NK-92 (cell line): Measurements from ENCODE around the gene FANCC.

Experiments
- DNase-seq: peaks from one replicate; lab custom pipeline; 2025; ENCODE audit not compliant: unreplicated experiment; lab: John Stamatoyannopoulos, UW

The FANCC gene

GRCh38 chr9:95155220-95155619 lies 162.3 kb downstream of the FANCC start:
- DNase-seq, result no peak

- DNase-seq, result no peak
Measured at GRCh38 chr9:95150903-95151302, 166.6 kb downstream of the FANCC start.

DNA sequence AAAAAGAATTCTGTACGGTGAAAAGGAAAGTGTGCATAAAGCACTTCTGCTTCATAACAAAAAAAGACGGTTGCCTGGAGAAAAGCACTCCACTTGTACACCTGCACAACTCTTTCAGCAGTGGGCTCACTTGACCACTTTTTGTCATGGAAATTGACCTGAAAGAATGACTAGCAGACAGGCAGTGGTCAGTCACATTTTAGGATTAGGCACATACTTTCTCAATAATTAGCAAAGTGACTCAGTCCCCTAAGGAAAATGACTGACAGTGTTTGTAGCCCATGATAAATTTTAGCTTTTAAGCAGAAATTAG lies 169.3 kb downstream of the FANCC start:
- no peak for DNase-seq

DNA sequence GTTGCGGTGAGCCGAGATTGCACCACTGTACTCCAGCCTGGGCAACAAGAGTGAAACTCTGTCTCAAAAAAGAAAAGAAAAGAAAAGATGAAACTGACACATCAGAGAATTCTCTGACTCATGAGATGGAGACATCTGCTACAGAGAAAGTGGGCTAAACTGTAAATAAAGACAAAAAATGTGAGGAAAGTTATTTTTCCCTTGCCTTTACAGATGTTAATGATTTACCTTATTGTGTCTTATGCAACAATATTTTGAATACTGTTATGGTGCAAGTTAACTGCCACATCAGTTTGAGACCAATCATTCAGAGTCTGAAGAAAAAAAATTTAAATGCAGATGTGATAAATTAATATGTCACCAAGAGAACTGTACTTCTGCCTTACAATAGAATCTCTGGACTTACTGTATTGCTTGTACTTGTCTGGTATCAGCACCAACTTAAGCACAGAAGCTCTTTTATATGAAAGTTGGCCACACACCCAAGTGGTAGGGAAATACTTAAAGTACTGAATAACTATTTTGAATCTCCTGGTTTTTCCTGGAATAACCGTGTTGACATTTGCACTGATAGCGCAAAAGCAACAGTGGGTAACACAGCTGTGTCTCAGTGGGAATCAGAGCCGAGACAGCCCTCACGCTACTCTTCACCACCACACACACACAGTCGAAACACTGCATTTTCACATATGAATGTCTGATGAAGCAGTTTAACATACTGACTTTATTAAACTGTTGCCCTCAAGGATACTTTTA lies 169.9 kb downstream of the FANCC start:
- no peak for DNase-seq

GRCh38 chr9:95143591-95144561 lies 173.6 kb downstream of the FANCC start:
- DNase-seq, result no peak

GRCh38 chr9:95142728-95143127 lies 174.8 kb downstream of the FANCC start:
- no peak for DNase-seq

DNA sequence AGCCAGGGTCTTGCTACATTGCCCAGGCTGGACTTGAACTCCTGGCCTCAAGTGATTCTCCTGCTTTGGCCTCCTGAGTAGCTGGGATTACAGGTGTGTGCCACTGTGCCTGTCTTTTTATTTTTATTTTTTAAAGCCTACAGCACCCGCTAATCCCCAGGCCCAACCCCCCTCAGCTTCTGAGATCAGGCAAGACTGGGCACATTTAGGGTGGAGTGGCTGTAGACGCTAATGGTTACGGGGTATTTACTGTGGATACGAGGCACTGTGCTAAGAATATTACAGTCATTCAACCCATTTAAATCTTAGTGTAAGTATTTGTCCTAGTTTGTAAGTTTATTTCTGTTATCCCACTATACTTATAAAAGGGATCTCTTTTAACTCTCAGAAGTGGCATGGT lies 175.2 kb downstream of the FANCC start:
- DNase-seq, result no peak

GRCh38 chr9:95140821-95141220 lies 176.7 kb downstream of the FANCC start:
- no peak for DNase-seq

- no peak for DNase-seq
Measured at GRCh38 chr9:95139126-95139525, 178.4 kb downstream of the FANCC start.

DNA sequence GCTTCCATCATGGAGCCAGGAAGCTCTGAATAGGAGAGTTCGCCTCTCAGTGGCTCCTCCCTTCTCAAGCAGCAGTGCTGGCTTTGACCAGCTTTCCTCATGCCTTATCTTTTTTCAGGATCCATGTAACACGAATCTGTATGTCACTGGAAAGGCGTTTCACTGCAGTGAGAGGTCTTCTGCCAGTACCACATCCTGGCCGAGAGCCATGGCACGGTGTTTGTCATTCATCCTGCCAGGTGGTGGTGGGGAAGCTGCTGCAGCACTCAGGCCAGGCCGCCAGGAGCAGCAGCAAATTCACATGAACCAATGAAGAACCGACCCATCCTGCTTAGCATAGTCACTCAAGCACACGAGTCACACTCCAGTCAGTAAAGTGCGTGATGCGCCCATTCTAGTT lies 179.0 kb downstream of the FANCC start:
- DNase-seq, result no peak

DNA sequence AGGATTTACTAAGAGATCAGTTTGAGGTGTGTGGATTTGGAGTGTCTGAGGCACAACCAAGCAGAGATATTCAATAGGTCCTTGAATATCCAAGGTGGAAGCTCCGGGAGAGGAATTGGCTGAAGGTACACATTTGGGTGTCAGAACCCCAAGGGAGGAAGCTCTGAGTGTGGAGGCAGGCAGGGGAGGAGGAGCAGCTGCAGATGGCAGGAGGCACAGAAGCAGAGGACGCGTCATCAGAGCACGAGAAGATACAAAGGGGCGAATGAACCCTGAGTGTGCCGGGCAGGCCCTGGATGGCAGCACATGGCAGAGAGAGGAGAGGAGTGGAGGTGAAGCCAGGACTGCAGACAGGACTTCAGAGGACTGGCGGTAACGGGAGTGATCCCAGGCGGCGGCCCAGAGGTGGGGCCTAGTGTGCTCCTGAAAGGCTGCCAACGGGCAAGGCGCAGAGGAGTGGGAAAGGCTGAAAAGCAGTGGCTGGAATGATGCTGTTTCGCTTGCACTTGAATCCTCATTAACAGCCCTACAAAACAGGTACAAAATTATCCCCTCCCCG lies 179.8 kb downstream of the FANCC start:
- no peak for DNase-seq

DNA sequence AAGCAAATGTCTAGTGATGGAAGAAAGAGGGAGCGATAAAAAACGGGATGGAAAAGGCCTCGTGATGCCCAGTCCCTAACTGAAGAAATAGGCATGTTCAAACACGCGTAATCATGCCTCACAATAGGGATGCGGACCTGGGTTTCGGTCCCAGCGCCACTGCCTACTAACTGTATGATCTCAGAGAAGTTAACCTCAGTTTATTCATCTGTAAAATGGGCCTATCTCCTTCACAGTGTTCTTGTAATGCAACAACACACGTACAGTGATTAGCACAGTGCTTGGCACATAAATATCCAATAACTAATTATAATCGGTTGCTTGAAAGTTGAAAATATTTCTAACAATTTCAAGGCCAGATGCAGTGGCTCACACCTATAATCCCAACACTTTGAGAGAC lies 181.8 kb downstream of the FANCC start:
- DNase-seq, result no peak

GRCh38 chr9:95134457-95134881 lies 183.0 kb downstream of the FANCC start:
- no peak for DNase-seq

DNA sequence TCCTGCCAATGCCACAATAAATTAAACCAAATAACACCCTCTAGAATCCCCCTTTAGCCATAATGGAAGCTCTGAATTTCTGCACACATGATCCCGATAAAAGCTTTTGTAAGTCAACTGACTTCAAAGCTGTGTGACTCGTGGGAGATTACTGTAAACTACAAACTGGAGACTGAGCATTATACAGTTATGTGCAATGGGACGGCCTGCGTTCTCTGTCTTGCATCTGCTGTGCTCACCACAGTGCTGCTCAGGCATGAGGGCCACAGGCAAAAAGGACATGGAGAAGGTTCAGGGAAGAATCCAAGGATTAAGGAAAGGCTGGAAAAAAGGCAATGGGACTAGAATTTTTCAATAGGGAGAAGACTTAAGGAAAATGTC lies 184.2 kb downstream of the FANCC start:
- DNase-seq, result no peak

DNA sequence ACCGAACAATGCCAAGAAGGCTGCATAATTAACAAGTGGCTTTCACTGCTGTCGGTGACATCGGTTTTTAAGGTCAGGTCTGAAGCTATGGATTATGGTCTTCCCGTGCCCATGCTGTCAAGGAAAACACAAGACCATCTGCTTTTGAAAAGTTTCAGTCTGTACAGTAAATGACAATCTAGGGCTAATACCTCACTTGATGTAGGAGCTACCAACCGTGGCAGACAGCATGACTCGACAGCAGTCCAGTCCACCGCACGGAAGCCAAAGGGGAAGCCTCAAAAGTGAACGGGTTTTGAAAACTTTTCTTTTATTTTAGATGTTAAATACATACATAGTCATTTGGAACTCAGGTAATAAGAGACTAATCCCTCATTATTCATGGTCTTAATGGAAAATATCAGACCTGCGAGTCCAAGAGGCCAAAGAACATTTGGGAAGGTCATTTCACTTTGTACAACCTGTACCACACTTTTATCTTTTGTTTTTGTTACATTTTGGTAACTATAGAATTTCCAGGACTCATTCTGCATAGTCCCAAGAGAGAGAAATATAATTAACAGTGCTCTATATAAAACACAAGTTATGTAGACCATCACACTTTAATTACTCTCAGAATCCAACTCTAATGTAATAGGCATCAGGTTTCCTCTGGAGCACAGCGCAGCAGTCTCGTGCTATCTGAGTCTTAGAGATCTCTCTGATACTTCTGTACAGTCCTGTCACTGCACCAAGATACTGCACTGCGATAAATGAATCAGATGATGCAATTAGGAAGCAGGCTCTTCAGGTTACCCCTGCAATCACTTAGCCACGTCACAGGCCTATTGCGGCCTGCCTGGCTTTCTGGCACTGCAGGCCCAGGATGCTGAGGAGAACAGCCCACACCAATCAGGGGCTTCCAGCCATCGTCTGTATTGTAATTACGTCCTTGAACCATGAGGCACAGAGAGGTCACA lies 184.9 kb downstream of the FANCC start:
- DNase-seq, result no peak

GRCh38 chr9:95131023-95131943 lies 186.2 kb downstream of the FANCC start:
- DNase-seq, result no peak

DNA sequence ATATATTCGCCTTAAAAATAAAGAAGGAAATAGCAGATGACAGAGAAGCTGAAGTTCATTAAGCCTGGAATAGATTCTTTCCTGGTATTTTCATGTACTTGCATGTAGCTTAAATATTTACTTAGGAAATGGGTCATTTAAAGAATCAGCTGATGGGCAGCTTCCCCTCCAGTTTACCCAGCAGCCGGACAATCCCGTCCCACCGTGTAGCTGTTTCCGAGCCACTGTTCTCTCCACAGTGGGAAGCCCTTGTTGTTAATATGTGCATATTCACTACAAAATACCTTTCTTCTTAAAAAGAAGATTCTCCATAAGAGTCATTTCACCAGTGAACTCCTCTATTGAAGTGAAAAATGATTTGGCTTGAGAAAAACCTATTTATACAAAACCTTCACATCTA lies 187.0 kb downstream of the FANCC start:
- no peak for DNase-seq

GRCh38 chr9:95129476-95130291 lies 187.8 kb downstream of the FANCC start:
- no peak for DNase-seq

DNA sequence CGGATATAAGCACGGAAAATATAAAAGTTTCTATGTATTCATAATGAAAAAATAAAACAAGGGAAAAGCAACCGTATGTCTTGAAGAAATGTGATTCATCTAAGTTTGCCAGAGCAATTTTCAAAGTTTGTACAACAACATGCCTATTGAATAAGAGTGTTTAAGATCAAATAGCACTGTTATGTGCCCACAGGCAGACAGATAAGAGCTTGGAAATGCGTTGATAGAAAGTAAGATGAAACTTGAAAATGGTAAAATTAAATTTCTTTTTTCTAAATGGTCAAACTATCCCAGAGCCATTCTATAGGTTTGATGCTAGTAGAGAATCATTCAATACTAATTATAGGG lies 189.4 kb downstream of the FANCC start:
- no peak for DNase-seq
